ENCODE data around the gene FLT3LG. TPM values are rescaled to one million over a fixed set of nuclear protein-coding genes. Genes with fewer than 3 reads are reported as not detected.

FLT3LG gene
- total and polyA plus RNA-seq, 9 of the 15 experiments (the other 6 are each of a cell fraction or from before 2014, with no cell fraction given) = 0.31 to 6.4 (median 1.1) TPM

GRCh38 chr19:49492573-49493405, 18.8 kb downstream of the FLT3LG start (continued):
- TF ChIP-seq ZNF445 (CRISPR knock-in tag; IDR thresholded peaks at IDR 0.05; ENCODE audit: low read depth) = peak; percentile 22; the same call in 1 of the 2 replicates
- no peak for TF ChIP-seq PYGO2 (tag; IDR thresholded peaks at IDR 0.05)
- no peak for TF ChIP-seq ARID2 (IDR thresholded peaks at IDR 0.05)
- no peak for TF ChIP-seq ZBTB1 (CRISPR knock-in tag; IDR thresholded peaks at IDR 0.05; ENCODE audit: borderline replicate concordance, low read depth)
- TF ChIP-seq ZNF592 (IDR thresholded peaks at IDR 0.05) = no peak
- no peak for TF ChIP-seq HDAC3 (IDR thresholded peaks at IDR 0.05; ENCODE audit: borderline replicate concordance, partially characterized antibody)
- TF ChIP-seq KDM2B (CRISPR knock-in tag; IDR thresholded peaks at IDR 0.05) = no peak
- peak; percentile 98 for TF ChIP-seq SIRT6 (IDR thresholded peaks at IDR 0.05; ENCODE audit: low read depth, low read length)
- no peak for TF ChIP-seq CBX2 (IDR thresholded peaks at IDR 0.05; ENCODE audit: insufficient read depth, low read length, poor library complexity, severe bottlenecking)
- no peak for TF ChIP-seq CTCF (IDR thresholded peaks at IDR 0.05 in 2 of 3, conservative IDR thresholded peaks at IDR 0.05 in 1 of 3; ENCODE audit: insufficient read depth in 2 of 3, low read depth in 1 of 3, low read length in 3 of 3)
- TF ChIP-seq STAT6 (CRISPR knock-in tag; IDR thresholded peaks at IDR 0.05) = no peak
- no peak for TF ChIP-seq ZMIZ1 (IDR thresholded peaks at IDR 0.05; ENCODE audit: low read depth in 2 of 2, low read length in 2 of 2)
- TF ChIP-seq ZBTB8A (IDR thresholded peaks at IDR 0.05; ENCODE audit: partially characterized antibody) = no peak
